NCI-H2081 treated with DMSO at 0.1 percent for 48 hours (cell line): ENCODE data around the gene GPR4.
"Not testable (repeated sequence)": the region's sequence is repeated elsewhere in the genome, so short reads cannot be mapped to it uniquely, and the experiment has no call there.

Experiments used
- DNase-seq: peaks from one replicate; lab custom pipeline; 2025; lab: John Stamatoyannopoulos, UW

GPR4 gene

DNA sequence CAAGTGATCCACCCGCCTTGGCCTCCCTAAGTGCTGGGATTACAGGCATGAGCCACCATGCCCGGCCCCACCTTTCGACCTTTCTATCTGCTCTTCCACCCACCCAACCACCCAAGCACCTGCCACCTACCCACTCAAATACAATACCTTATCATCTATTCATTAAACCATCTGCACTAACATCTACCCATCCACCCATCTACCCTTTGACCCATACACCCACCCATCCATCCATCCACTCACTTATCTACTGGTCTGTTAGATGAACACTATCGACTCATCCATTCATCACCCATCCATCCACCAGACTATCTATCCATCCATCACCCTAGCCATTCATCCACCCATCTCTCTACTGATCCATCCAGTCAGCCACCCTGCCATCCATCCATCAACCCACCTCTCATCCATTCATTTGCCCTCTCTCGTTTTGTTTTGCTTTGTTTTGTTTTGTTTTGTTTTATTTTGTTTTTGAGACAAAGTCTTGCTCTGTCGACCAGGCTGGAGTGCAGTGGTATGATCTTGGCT, 20.0 kb upstream of the GPR4 start:
- no peak for DNase-seq

- no peak for DNase-seq
These were observed 19.4 kb upstream of the GPR4 start for GRCh38 chr19:45621389-45621788.

- DNase-seq: no peak
These were observed 14.6 kb upstream of the GPR4 start for GRCh38 chr19:45616704-45617017.

DNA sequence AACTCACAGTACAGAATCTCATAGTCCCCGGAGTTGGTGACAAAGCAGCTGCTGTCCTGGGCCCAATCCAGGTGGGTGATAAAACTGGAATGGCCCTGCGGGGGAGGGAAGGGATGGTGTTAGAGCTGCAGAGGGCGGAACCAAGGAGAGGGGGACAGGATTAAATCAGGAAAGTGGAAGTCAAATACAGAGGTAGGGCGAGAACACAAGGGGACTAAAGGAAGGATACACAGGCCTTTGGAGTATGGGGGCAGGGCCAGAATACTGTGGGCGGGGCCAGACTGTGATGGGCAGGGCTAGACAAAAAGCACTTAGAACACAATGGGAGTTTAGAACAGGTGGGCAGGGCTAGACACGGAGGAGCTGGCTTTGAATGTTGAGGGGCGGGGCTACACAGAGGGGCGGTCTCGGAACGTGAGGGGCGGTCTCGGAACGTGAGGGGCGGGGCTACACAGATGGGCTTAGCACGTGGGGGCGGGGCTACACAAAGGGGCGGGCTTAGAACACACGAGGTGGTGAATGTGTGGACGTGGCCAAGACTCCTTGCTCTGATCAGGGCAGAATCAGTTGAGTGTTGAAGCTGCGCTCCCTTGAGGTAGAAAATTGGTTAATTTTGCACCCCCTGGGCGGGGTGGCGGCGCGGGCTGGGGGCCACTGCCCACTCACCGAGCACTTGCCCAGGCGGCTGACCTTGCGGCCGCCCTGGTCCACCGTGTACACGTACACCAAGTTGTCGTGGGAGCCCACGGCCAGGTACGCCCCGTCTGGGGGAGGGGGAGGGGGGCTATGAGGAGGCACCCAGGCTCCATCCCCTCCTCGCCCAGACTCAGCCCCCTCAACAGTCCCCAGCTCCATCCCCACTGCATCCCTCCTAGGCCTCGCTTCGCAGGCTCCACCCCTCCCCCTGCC, 14.0 kb upstream of the GPR4 start:
- no peak for DNase-seq

GRCh38 chr19:45615056-45615455, 13.0 kb upstream of the GPR4 start:
- not testable (repeated sequence) for DNase-seq

DNA sequence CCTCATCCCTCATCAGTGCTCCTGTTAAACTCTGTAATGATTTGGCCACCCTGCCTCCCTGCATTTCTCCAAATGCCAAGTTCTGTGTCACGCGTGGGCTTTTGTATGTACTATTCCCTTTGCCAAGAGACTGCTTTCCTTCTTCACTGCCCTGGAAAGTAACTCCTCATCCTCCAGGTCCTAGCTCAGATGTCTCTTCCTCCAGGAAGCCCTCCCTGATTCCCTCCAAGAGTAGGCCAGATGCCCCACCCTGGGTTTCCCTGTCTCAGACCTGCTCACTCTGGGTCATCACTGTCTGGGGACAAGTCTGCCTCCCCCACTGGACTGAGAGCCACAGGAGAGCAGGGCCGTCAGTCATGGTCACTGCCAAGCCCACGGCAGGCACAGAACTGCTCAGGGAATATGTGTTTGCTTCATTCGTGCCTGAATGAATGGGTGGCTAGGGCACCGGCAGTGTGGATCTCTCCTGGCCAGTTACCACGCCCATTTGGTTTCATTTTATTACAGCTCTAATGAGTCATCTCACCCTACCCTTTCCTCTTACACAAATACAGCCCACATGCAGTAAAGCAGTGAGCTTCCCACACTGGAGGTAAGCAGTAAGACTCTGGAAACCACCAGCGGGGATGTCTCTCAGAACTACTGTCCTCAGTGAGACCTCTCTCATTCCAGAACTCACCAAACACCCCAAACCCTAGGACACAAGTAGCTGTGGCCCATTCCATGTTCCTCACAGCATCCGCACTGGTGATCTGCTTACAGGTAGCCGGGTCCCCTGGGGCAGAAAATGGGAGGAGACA, 12.1 kb upstream of the GPR4 start:
- DNase-seq: no peak

- no peak for DNase-seq
These were observed 6.9 kb upstream of the GPR4 start for GRCh38 chr19:45608948-45609347.

DNA sequence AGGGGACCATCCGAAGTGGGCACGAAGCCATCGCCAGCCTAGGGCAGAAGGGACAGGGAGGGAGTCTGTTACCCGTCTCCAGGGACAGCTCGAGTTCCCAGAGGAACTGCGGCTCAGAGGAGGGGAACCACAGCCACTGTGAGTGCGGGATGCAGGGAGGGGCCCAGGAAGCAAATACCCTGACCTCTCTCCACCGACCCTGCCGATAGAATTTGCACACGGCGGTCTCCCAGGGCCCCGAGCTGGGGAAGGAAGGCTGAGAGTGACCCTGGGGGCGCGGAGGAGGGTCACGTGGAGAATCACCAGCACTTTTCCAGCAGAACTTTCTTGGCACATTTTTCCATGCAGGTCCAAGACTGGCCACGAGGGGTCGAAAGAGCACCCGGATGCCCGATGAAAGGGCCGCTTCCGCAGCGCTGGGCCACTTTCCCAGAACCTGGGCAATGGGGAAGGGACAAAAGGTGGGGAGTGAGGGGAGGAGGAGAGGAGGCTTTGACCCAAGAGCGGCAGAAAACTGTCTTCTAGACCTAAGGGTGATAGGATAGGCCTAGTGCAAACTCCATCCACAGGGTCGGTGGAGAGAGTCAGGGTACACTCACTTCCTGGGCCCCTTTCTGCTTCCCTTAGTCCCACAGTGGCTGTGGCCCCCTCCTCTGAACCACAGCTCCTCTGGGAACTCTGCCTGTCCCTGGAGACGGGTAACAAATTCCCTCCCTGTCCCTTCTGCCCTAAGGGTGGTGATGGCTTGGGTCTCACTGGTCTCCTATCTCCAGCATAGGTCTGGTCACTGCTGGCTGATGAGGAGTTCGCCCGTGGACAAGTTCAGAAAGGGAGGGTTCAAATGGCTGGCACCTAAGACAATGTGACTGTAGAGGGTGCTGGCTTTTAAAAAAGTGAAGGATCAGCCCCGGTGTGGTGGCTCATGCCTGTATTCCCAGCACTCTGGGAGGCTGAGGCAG, 5.3 kb upstream of the GPR4 start:
- DNase-seq: peak; percentile 0

DNA sequence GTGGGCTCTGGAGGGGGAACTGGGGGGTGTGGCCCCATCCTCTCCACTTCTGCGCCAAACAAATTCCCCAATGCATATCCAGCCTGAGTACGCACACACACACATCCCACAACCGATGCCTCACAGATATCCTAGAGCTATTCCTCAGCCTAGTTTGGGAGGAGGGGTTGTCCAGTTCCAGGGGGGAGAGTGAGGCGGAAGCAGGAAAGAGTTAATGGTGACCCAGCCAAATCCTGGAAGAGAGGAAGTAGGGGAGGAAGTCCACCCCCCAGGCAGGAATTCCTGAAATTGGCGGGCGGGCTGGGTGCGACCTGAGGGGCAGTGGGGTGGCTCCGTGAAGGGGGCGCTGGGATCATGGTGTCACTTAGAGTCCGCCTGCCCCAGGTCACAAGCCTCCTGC, 897 bp downstream of the GPR4 start:
- DNase-seq: no peak

DNA sequence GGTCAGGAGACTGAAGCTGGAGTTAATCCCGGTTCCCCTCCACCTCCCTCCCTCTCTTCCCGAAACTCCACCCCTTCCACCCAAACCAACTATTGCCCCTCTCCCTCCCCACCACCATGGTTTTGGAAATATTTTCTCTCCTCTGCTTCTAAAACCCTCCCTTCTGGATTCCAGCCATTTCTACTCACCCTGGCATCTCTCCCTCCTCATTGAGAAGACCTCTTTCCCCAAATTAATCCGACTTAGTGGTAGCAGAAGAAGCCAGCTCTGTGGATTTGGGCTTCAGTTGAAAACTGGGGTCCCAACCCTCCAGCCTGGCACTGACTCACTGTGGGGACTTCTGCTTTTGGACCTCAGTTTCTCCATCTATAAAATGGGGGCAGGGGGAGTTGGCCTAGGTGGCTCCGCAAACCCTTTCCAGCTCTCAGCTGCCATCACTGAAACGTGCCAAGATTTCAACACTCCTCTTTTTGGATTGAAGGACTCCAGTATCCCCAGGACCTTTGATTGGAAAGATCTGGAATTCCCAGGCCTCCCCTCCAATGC, 1.6 kb downstream of the GPR4 start:
- DNase-seq: no peak

- no peak for DNase-seq
These were observed 2.7 kb downstream of the GPR4 start for GRCh38 chr19:45599286-45599685.

GRCh38 chr19:45598267-45599001, 3.6 kb downstream of the GPR4 start:
- no peak for DNase-seq

DNA sequence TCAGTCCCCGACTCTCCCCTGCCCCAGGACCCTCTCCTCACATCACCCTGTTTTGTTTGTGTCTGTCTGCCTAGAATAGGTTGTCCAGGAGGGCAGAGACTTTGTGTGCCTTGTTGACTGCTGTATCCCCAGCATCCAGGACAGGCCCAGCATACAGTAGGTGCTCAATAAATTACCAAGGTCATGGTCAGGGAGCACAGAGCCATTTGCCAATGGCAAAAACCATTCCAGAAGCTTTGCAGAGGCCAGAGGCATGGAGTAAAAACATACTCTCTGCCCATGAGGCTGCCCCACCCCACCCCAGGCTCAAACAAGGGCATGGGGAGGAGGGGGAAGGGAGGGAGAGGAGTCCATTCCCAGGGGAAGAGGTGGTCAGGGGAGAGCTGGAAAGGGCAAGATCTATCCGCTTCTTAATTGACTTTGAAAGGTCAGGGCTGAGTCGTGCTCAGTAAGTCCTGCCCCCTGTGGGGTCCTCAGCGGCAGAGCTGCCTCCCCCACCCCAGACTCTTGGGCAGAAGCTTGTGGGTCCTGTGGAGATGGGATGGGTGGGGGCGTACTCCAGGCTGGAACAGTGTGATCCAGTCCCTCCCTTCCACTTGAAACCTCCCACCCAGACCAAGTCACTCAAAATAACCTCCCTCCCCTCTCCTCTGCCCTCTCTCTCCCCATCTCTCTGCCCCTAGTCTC, 4.4 kb downstream of the GPR4 start:
- no peak for DNase-seq

GRCh38 chr19:45595814-45596213, 6.2 kb downstream of the GPR4 start:
- DNase-seq: no peak

GRCh38 chr19:45593520-45593919, 8.5 kb downstream of the GPR4 start:
- no peak for DNase-seq

GRCh38 chr19:45592366-45592765, 9.6 kb downstream of the GPR4 start:
- no peak for DNase-seq

GRCh38 chr19:45591638-45592005, 10.4 kb downstream of the GPR4 start:
- no peak for DNase-seq

DNA sequence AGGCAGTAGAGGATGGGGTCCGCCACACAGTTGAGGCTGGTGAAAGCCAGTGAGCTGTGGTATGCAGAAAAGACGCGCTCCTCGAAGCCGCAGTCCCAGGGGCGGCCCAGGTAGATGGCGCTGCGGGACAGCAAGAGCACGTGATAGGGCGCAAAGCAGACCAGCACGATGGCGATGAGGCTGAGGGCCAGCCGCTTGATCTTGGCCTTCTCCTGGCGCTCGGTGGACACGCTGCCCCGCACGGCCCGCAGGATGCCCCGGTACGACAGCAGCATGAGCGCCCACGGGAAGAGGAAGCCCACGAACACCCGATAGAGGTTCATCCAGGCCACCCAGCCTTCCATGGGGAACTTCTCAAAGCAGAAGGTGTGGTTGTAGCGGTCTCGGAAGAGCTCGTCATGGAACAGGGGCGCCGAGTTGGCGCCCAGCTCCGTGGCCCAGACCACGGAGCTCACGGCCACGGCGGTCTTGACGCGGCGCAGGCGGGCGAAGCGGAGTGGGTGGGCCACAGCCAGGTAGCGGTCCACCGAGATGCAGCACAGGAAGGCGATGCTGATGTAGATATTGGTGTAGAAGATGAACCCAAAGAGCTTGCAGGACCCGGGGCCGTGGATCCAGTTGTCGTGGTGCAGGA, 10.9 kb downstream of the GPR4 start:
- no peak for DNase-seq

DNA sequence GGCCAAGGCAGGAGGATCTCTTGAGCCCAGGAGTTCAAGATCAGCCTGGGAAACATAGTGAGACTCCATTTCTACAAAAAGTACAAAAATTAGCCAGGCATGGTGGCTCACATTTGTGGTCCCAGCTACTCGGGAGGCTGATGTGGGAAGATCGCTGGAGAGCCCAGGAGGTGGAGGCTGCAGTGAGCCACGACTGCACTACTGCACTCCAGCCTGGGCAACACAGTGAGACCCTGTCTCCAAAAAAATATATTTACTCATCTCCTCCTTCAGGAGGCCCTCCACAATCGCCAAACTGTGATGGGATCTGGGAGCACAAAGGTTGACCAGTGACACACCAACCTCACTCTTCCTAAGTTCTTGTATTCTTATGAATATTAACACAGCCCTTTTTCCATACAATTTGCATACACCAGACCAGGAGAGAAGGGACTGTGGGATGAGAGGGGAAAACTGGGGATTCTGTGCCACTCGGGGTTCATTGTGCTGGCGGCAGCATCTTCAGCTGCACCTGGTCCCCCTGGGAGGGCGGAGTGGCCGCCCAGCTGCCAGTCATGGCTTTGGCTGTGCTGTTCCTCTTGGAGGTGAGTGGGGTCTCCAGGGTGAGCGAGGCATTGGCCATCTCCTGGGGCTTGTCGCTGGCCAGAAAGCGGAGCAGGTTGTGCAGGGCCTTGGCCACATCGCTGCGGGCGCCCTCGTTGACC, 11.6 kb downstream of the GPR4 start:
- DNase-seq: no peak
